GM18499 (cell line): Measurements from ENCODE around the gene ESPN.

Source experiments
- ATAC-seq: cut with Tn5 transposase; IDR thresholded peaks from one replicate; pipeline ENCODE4 v1.9.1; 2021; ENCODE audit warnings: moderate number of reproducible peaks; ENCODE audit not compliant: insufficient read depth, unreplicated experiment

Gene ESPN

GRCh38 chr1:6506210-6507036, 81.8 kb downstream of the ESPN start:
- ATAC-seq, result no peak

DNA sequence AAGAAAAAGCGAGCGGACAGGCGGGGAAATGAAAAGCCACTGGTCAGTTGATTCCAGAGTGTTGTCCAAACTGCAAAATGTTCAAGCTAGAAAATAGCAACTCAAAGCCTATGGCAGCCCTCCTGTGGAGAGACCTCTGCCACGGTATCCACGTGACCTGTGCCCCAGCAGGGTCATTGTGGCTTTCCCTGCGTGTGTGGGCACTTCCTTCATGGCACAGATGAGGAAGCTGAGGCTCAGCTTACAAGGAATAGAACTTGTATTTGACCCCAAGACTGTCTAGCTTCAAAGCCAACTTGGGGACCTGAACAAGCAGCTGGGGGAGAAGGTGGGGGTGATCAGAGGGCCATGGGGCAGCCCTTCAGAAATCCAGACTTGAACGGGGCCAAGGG, 82.5 kb downstream of the ESPN start:
- no peak for ATAC-seq

DNA sequence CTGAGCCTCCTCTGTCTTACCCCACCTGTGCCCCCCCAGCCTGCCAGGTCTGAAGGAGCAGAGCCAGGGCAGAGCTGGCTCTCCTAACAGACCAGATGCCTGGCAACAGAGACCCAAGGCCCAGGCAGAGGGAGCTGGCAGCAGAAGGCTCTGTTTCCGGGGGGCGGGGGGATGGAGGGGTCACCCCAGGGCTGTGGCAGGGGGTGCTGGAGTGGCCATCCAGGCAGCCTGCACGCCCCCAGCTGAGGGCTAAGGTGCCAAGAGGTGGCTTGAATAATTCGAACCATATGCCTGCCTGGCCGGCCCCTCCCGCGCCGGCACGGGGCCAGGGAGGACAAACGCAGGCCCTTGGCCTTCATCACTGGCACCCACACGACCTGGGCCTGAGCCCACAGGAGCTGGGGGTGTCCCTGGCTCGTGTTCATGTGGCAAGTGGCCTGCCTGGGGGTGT, 82.9 kb downstream of the ESPN start:
- ATAC-seq, result no peak

DNA sequence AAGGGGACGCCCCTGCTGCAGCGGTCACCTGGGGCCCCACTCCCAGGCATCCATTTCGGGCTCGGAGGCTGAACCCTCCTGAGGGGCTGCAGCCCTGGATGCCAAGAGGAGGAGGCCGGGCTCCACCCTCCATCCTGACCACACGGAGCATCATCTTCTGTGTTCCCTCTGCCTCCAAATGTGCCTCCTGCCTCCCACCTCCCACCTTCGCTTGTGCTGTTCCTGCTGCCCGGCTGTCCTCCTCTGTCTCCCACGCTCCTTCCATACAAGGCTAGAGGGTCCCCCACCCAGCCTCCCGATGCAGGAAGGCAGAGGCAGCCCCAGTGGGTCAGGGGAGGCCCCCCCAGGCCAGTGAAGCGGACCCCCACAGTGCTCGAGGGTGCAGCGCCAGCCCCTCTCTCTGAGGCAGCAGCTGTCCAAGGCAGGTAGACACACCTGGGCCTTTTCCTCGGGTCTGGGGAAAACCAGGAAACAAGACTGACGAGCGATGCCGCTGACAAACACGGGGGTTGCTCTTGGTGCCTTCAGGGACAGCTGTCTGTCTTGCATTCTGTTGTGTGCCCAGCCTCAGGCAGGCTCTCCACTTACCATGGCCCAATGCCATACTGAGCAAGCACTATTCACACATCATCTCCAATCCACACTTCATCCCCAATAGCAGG, 83.7 kb downstream of the ESPN start:
- ATAC-seq, result no peak

GRCh38 chr1:6508816-6509189, 84.2 kb downstream of the ESPN start:
- ATAC-seq, result no peak

- ATAC-seq, result no peak
Observed at GRCh38 chr1:6509220-6509918, 84.8 kb downstream of the ESPN start.

GRCh38 chr1:6509919-6510291, 85.3 kb downstream of the ESPN start:
- ATAC-seq, result no peak

DNA sequence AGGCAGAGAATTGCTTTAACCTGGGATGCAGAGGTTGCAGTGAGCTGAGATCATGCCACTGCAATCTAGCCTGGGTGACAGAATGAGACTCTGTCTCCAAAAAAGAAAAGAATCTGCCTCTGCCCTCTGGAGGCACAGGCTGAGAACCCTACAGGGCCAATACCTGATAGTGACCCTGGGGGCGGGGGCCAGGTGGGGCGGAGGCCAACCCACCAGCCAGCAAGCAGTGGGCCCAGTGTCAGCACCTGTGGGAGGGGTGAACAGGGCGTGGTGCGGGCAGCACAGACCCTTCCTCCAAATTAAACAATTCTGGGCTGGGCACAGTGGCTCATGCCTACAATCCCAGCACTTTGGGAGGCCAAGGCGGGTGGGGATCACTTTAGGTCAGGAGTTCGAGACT, 85.9 kb downstream of the ESPN start:
- ATAC-seq, result no peak
